Muscle of back (tissue), 11 donors: ENCODE measurements around the gene SMAGP. TPM values are rescaled to one million over a fixed set of nuclear protein-coding genes. Genes with fewer than 3 reads are reported as not detected.

Experiments used
- DNase-seq, 3 donors: peaks; one replicate each; pipeline versions ENCODE4 v3.0.0 to v3.0.0-alpha.2; 2013
- polyA plus RNA-seq, 10 donors: library from polyadenylated mRNA; unstranded; fragments of 120-200 nt; gene quantifications; one replicate each; pipeline ENCODE4 v1.2.1, GENCODE V29; 2013; ENCODE audit not compliant: insufficient read length in 10 of 10

SMAGP gene
- polyA plus RNA-seq, 10 donors, result 6.2 to 16.6 (median 8.4) TPM

- no peak for DNase-seq
Observed at GRCh38 chr12:51198568-51199365, 71.4 kb downstream of the SMAGP start.

- no peak for DNase-seq
Observed at GRCh38 chr12:51197736-51198567, 72.3 kb downstream of the SMAGP start.

- DNase-seq, result no peak
Observed at GRCh38 chr12:51196547-51196946, 73.7 kb downstream of the SMAGP start.

GRCh38 chr12:51195841-51196240 lies 74.4 kb downstream of the SMAGP start:
- no peak for DNase-seq

Other genes starting within 250 kb of the SMAGP start
- 10 to 100 TPM; 17.0 to 29.8 (median 24.9) TPM for gene SLC11A2, start 244.0 kb downstream of the SMAGP start, polyA plus RNA-seq
- 10 to 100 TPM; 33.1 to 84.0 (median 47.7) TPM for gene LETMD1, start 222.1 kb downstream of the SMAGP start, polyA plus RNA-seq
- 10 to 100 TPM; 21.3 to 31.8 (median 25.4) TPM for gene CSRNP2, start 186.8 kb downstream of the SMAGP start, polyA plus RNA-seq
- 10 to 100 TPM; 35.9 to 46.3 (median 40.6) TPM for gene TFCP2, start 97.3 kb downstream of the SMAGP start, polyA plus RNA-seq
- gene POU6F1, start 52.4 kb downstream of the SMAGP start, polyA plus RNA-seq, result 10 to 100 TPM in 4 of 10 donors, 1 to 10 TPM in 6; 5.6 to 11.5 (median 9.2) TPM
- 10 to 100 TPM; 67.6 to 93.6 (median 82.6) TPM for gene DAZAP2, start 31.6 kb downstream of the SMAGP start, polyA plus RNA-seq
- gene BIN2, start 53.8 kb upstream of the SMAGP start, polyA plus RNA-seq, result 10 to 100 TPM in 1 of 10 donors, 1 to 10 TPM in 9; 1.9 to 12.4 (median 3.2) TPM
- gene CELA1, start 76.3 kb upstream of the SMAGP start, polyA plus RNA-seq, result not detected
- 1 to 10 TPM in 2 of 10 donors, under 1 TPM in 8; 0.28 to 1.2 (median 0.61) TPM for gene GALNT6, start 121.0 kb upstream of the SMAGP start, polyA plus RNA-seq
- gene SLC4A8, start 154.4 kb upstream of the SMAGP start, polyA plus RNA-seq, result 1 to 10 TPM in 7 of 10 donors, under 1 TPM in 3; 0.58 to 2.5 (median 1.1) TPM